CD14-positive monocyte (primary cell): Measurements from ENCODE around the gene IRS2. TPM values are rescaled to one million over a fixed set of nuclear protein-coding genes. Genes with fewer than 3 reads are reported as not detected.

ENCODE experiments used
- DNase-seq, 3 donors: peaks; one replicate each; pipeline ENCODE4 v3.0.0-alpha.2; 2011 to 2022
- H2AFZ ChIP-seq: 2 replicates; pipeline ENCODE4 v1.6.0; 2012; ENCODE audit warnings: mild to moderate bottlenecking, low read depth, low read length, inconsistent platforms; ENCODE audit not compliant: insufficient read depth, poor library complexity, severe bottlenecking
- H3K27ac ChIP-seq, 2 donors: 1 replicate in 1 of 2; 2 replicates in 1 of 2; pipeline ENCODE4 v1.5.1; 2012 to 2013; ENCODE audit warnings: low read length in 2 of 2, control low read depth in 1 of 2, inconsistent platforms in 1 of 2, low read depth in 1 of 2, mild to moderate bottlenecking in 1 of 2
- H3K27me3 ChIP-seq, 2 donors: one replicate each; pipeline versions ENCODE4 v1.6.0 to v1.6.1; 2011 to 2013; ENCODE audit warnings: low read length in 2 of 2; ENCODE audit not compliant: control insufficient read depth in 2 of 2, insufficient read depth in 2 of 2
- H3K36me3 ChIP-seq, 2 donors: replicated peaks in 1 of 2; 1 replicate in 1 of 2; 2 replicates in 1 of 2; pipeline versions ENCODE4 v1.5.1 to v1.6.1; 2012 to 2013; ENCODE audit warnings: low read length in 2 of 2, control low read depth in 1 of 2, inconsistent platforms in 1 of 2, mild to moderate bottlenecking in 1 of 2; ENCODE audit not compliant: insufficient read depth in 2 of 2, control insufficient read depth in 1 of 2
- H3K4me1 ChIP-seq, 2 donors: 1 replicate in 1 of 2; 2 replicates in 1 of 2; pipeline versions ENCODE4 v1.5.1 to v1.6.1; 2012 to 2013; ENCODE audit warnings: low read length in 2 of 2, control low read depth in 1 of 2, inconsistent platforms in 1 of 2, mild to moderate bottlenecking in 1 of 2, moderate library complexity in 1 of 2; ENCODE audit not compliant: insufficient read depth in 2 of 2, control insufficient read depth in 1 of 2
- H3K4me2 ChIP-seq: replicated peaks from 2 replicates; pipeline ENCODE3; 2012; ENCODE audit warnings: low read length, moderate library complexity, mild to moderate bottlenecking; ENCODE audit not compliant: poor library complexity, severe bottlenecking; ENCODE audit errors: extremely low read depth
- H3K4me3 ChIP-seq, 3 experiments: fragments of 200-600 bp in 1 of 3; sonication (generic) in 1 of 3; replicated peaks in 1 of 3; 1 replicate in 2 of 3; 2 replicates in 1 of 3; pipeline ENCODE4 v1.5.1; 2011 to 2013; ENCODE audit warnings: low read length in 3 of 3, mild to moderate bottlenecking in 3 of 3, control low read depth in 2 of 3, low read depth in 2 of 3, inconsistent platforms in 1 of 3, moderate library complexity in 1 of 3
- H3K79me2 ChIP-seq: 2 replicates; pipeline ENCODE4 v1.6.0; 2012; ENCODE audit warnings: mild to moderate bottlenecking, control low read depth, inconsistent platforms, low read length, moderate library complexity; ENCODE audit not compliant: insufficient read depth
- H3K9ac ChIP-seq: 2 replicates; pipeline ENCODE4 v1.6.0; 2017; ENCODE audit warnings: low read length, mild to moderate bottlenecking; ENCODE audit not compliant: insufficient read depth, poor library complexity, severe bottlenecking
- H3K9me3 ChIP-seq, 2 donors: replicated peaks in 1 of 2; 1 replicate in 1 of 2; 2 replicates in 1 of 2; pipeline versions ENCODE4 v1.5.1 to v1.6.1; 2012 to 2013; ENCODE audit warnings: low read length in 2 of 2, control low read depth in 1 of 2; ENCODE audit not compliant: control insufficient read depth in 1 of 2, insufficient read depth in 1 of 2
- H4K20me1 ChIP-seq: 2 replicates; pipeline ENCODE4 v1.6.0; 2012; ENCODE audit warnings: mild to moderate bottlenecking, low read length, control low read depth, moderate library complexity; ENCODE audit not compliant: insufficient read depth
- H3K27ac Mint-ChIP-seq, 7 donors: one replicate each; pipeline ENCODE4 v1.8.0; 2020; ENCODE audit warnings: mild to moderate bottlenecking in 7 of 7, mixed read lengths in 7 of 7, moderate library complexity in 6 of 7, inconsistent platforms in 2 of 7
- H3K27me3 Mint-ChIP-seq, 3 donors: one replicate each; pipeline ENCODE4 v1.8.0; 2021 to 2022; ENCODE audit warnings: low read depth in 3 of 3, mild to moderate bottlenecking in 3 of 3, mixed read lengths in 3 of 3, moderate library complexity in 3 of 3, inconsistent platforms in 1 of 3
- H3K36me3 Mint-ChIP-seq, 2 donors: one replicate each; pipeline ENCODE4 v1.8.0; 2020; ENCODE audit warnings: mixed read lengths in 2 of 2, inconsistent platforms in 1 of 2, mild to moderate bottlenecking in 1 of 2
- H3K4me1 Mint-ChIP-seq: one replicate; pipeline ENCODE4 v1.8.0; 2020; ENCODE audit warnings: mild to moderate bottlenecking, mixed read lengths
- H3K4me3 Mint-ChIP-seq, 2 donors: one replicate each; pipeline ENCODE4 v1.8.0; 2020; ENCODE audit warnings: mild to moderate bottlenecking in 2 of 2, mixed read lengths in 2 of 2, moderate library complexity in 1 of 2
- H3K9me3 Mint-ChIP-seq, 7 donors: one replicate each; pipeline ENCODE4 v1.8.0; 2020 to 2022; ENCODE audit warnings: mixed read lengths in 7 of 7, mild to moderate bottlenecking in 6 of 7, moderate library complexity in 6 of 7, inconsistent platforms in 2 of 7
- CTCF ChIP-seq: fragments of 200-600 bp; IDR thresholded peaks from one replicate; pipeline ENCODE4 v1.8.0; 2022; ENCODE audit warnings: antibody characterized with exemption, mild to moderate bottlenecking
- WGBS: methylation state at CpG from one replicate; pipeline ENCODE4 v1.1.5; 2013; ENCODE audit warnings: missing lambda C conversion rate; ENCODE audit not compliant: insufficient coverage; 5-methylcytosine and 5-hydroxymethylcytosine counted together
- intact Hi-C, 2 donors: fragments of 100-400 bp; cut with micrococcal nuclease; formaldehyde crosslinking; loops; one replicate each; pipeline versions ENCODE4 v1.15.0 to v1.15.1; 2023
- polyA plus RNA-seq, 3 donors: library from polyadenylated mRNA; depleted of rRNA in 1 of 3; unstranded in 2 of 3; stranded (reverse) in 1 of 3; fragments of 300-500 nt in 2 of 3; fragments of >200 nt in 1 of 3; fragmentation: Illumina TruSeq in 2 of 3; gene quantifications; 1 replicate in 2 of 3; 2 replicates in 1 of 3; pipeline ENCODE4 v1.2.3, GENCODE V29; 2012 to 2021

The IRS2 gene
- polyA plus RNA-seq, 3 donors = 2.4 to 27.1 (median 3.5) TPM

- peak overlapping the region; percentile 78 to 89 for H3K4me3 Mint-ChIP-seq
- H3K27me3 Mint-ChIP-seq = no peaks in the 10 kb centered on the region
- H3K36me3 Mint-ChIP-seq = peaks cover 33 to 49% of the 10 kb centered on the region in 2 donors
- Histone ChIP-seq H3K4me1 (peaks cover 53 to 82% of the 10 kb centered on the region in 2 donors), H3K9me3 (peaks cover 0 to 3% of the 10 kb centered on the region in 2 donors), H3K9ac (peak overlapping the region; percentile 55), H3K27ac (peak overlapping the region in 1 of 2 donors; percentile 63), H3K36me3 (peaks cover 16 to 47% of the 10 kb centered on the region in 2 donors), H3K4me3 (peak overlapping the region; percentile 33 to 82 (median 44)), H3K79me2 (peaks cover 98% of the 10 kb centered on the region), H4K20me1 (peaks cover 97% of the 10 kb centered on the region), H3K4me2 (peak overlapping the region; percentile 86), H2AFZ (no peak overlapping the region), H3K27me3 (no peaks in the 10 kb centered on the region)
- H3K27ac Mint-ChIP-seq = peak overlapping the region in 2 of 7 donors; percentile 37 to 38
- peaks cover 0 to 7% (median 1%) of the 10 kb centered on the region in 7 donors for H3K9me3 Mint-ChIP-seq
- no peak for DNase-seq
- intact Hi-C loops = loop anchor here (5.0 to 10.0 kb wide), 5 partner anchors 58 to 615 kb away; no protein-coding TSS in a partner anchor
- H3K4me1 Mint-ChIP-seq = peaks cover 64% of the 10 kb centered on the region
- 97% methylated on average over 4 of the region's 7 CpGs for WGBS
- TF ChIP-seq CTCF = no peak
Measured at GRCh38 chr13:109779876-109780510, 6.4 kb downstream of the IRS2 start.

- H3K4me2 ChIP-seq = peak overlapping the region; percentile 86
Measured at GRCh38 chr13:109779074-109779473, 7.3 kb downstream of the IRS2 start.

More at GRCh38 chr13:109779074-109779473, 7.3 kb downstream of the IRS2 start:
- peak overlapping the region in 1 of 2 donors; percentile 63 for H3K27ac ChIP-seq
- H3K4me3 ChIP-seq = peak overlapping the region in 2 of 3 experiments; percentile 21 to 82
- no peaks in the 10 kb centered on the region for H3K27me3 Mint-ChIP-seq
- peaks cover 18 to 53% of the 10 kb centered on the region in 2 donors for H3K36me3 ChIP-seq
- 38% methylated on average over 2 of the region's 4 CpGs for WGBS
- H2AFZ ChIP-seq = no peak overlapping the region
- H3K9me3 ChIP-seq = peaks cover 0 to 3% of the 10 kb centered on the region in 2 donors
- DNase-seq = no peak
- peak overlapping the region; percentile 6 for H3K9ac ChIP-seq
- H3K4me1 Mint-ChIP-seq = peaks cover 67% of the 10 kb centered on the region
- H3K27me3 ChIP-seq = no peaks in the 10 kb centered on the region
- peak overlapping the region; percentile 78 to 89 for H3K4me3 Mint-ChIP-seq
- peak overlapping the region in 4 of 7 donors; percentile 10 to 73 (median 18) for H3K27ac Mint-ChIP-seq
- peaks cover 100% of the 10 kb centered on the region for H4K20me1 ChIP-seq
- H3K9me3 Mint-ChIP-seq = peaks cover 0 to 6% (median 0%) of the 10 kb centered on the region in 7 donors
- no peak for TF ChIP-seq CTCF
- intact Hi-C loops = loop anchor here in 1 of 2 donors (10.0 kb wide), 1 partner anchor 356 kb away; no protein-coding TSS in a partner anchor
- peaks cover 37 to 56% of the 10 kb centered on the region in 2 donors for H3K36me3 Mint-ChIP-seq
- H3K4me1 ChIP-seq = peaks cover 50 to 77% of the 10 kb centered on the region in 2 donors
- peaks cover 100% of the 10 kb centered on the region for H3K79me2 ChIP-seq
